Astrocyte of the cerebellum (primary cell): ENCODE results near the gene MORN4.
A peak's percentile ranks its signal among the peaks of the same experiment; 100 is the strongest.

ENCODE experiments used
- DNase-seq: peaks from one replicate; pipeline ENCODE4 v3.0.0-alpha.2; 2011; ENCODE audit warnings: low read depth
- H3K4me3 ChIP-seq: 2 replicates; pipeline ENCODE4 v1.5.1; 2011; ENCODE audit warnings: mild to moderate bottlenecking, low read depth, low read length, moderate library complexity
- in situ Hi-C: cut with HindIII; loops from 2 replicates; pipeline ENCODE4 v1.10.0; 2017; ENCODE audit warnings: low sequenced_read_pairs
- TF ChIP-seq, protein P1 (sequence below): IDR thresholded peaks from 2 replicates; pipeline ENCODE4 v1.5.1; 2012; ENCODE audit warnings: low read length, low read depth, moderate library complexity, mild to moderate bottlenecking; ENCODE audit errors: missing control alignments

Gene MORN4

DNA sequence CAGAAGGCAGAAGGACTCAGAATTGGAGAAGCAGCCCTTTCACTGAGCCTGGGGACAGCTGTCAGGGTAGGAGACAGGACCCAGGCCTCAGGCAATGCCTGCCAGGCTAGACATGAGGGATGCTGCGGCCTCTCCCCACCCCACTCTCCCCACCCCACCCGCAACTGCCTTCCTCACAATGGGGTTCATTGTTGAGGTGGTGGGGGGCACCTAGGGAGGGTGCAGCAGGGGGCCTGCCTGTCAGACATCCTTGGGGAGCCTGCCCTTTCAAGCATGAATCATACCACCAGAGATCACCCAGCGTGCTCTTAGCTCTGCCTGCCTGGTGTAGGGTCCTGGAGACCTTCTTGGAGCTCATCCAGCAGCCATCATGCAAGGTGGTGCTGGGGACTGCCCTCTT lies 43.8 kb downstream of the MORN4 start, which contains the start of gene C10orf62:
Gene C10orf62 (plus strand): TSS at position 243 of the 400 bp plus-strand sequence. CDS start 177 bp downstream, outside the sequence.
- H3K4me3 ChIP-seq: no peak within 1 kb of the TSS
- TF ChIP-seq, protein P1, sequence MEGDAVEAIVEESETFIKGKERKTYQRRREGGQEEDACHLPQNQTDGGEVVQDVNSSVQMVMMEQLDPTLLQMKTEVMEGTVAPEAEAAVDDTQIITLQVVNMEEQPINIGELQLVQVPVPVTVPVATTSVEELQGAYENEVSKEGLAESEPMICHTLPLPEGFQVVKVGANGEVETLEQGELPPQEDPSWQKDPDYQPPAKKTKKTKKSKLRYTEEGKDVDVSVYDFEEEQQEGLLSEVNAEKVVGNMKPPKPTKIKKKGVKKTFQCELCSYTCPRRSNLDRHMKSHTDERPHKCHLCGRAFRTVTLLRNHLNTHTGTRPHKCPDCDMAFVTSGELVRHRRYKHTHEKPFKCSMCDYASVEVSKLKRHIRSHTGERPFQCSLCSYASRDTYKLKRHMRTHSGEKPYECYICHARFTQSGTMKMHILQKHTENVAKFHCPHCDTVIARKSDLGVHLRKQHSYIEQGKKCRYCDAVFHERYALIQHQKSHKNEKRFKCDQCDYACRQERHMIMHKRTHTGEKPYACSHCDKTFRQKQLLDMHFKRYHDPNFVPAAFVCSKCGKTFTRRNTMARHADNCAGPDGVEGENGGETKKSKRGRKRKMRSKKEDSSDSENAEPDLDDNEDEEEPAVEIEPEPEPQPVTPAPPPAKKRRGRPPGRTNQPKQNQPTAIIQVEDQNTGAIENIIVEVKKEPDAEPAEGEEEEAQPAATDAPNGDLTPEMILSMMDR: no peak
- in situ Hi-C loops: no loop called here
- DNase-seq: no peak

DNA sequence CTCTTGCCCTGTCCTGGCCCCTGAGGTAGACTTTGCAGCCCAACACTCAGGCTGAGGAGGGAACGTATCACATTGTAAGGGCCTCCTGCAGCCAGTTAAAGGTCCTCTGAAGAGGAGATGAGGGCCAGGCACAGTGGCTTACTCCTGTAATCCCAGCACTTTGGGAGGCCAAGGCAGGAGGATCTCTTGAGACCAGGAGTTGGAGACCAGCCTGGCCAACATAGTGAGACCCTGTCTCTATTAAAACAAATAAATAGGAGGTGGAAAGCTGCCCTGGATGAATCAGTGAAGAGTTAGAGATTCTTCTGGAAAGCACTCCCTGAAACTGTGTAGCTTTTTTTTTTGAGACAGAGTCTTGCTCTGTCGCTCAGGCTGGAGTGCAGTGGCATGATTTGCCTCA lies 46.1 kb downstream of the MORN4 start:
- TF ChIP-seq, protein P1: no peak
- H3K4me3 ChIP-seq: no peak overlapping the region
- no peak for DNase-seq
- in situ Hi-C loops: no loop called here

DNA sequence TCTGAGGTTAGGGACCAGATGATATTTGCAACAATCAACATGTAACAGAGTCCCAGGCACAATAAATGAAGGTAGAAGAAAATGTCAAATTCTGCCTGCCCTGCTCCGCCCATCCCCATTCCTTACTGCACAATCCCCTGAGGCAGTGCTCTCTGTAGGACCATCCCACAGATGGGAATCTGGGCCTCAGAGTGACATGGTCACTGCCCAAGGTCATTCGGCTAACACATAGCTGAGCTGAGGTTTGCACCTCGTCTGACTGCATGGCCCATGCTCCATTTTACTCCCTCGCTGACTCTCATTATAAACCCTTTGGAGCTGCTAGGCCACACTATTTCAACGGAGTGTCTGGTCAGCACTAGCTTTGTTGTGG lies 47.9 kb downstream of the MORN4 start:
- TF ChIP-seq, protein P1: no peak
- no peak for DNase-seq
- H3K4me3 ChIP-seq: no peak overlapping the region

DNA sequence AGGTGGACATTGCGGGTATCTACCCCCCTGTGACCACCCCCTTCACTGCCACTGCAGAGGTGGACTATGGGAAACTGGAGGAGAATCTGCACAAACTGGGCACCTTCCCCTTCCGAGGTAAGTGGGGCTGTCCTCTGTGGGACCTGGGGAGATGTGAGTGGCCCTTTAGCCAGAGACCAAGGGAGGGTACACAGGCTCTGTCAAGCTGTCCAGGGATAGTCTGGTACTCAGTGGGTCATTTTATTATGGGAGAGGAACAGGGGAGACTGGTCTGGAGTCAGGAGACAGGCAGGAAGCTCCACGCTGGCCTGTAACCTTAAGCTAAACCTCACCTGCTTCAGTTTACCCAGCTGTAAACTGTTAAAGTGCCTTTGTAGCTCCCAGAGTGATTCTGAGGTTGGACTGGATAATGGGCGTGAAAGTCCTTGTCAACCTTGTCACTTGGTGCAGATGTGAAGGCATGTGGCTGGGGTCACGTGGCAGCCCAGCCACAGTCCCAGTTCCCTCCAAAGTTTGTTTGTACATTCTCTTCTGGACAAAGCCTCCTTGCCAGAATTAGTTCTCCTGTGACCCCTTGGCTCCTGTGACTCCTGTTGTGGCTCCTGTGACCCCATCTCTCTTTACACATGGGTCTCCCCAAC lies 48.4 kb downstream of the MORN4 start:
- in situ Hi-C loops: no loop called here
- TF ChIP-seq, protein P1: no peak
- no peak overlapping the region for H3K4me3 ChIP-seq
- no peak for DNase-seq

More for the DNA sequence above, 47.9 kb downstream of the MORN4 start:
- in situ Hi-C loops: no loop called here

DNA sequence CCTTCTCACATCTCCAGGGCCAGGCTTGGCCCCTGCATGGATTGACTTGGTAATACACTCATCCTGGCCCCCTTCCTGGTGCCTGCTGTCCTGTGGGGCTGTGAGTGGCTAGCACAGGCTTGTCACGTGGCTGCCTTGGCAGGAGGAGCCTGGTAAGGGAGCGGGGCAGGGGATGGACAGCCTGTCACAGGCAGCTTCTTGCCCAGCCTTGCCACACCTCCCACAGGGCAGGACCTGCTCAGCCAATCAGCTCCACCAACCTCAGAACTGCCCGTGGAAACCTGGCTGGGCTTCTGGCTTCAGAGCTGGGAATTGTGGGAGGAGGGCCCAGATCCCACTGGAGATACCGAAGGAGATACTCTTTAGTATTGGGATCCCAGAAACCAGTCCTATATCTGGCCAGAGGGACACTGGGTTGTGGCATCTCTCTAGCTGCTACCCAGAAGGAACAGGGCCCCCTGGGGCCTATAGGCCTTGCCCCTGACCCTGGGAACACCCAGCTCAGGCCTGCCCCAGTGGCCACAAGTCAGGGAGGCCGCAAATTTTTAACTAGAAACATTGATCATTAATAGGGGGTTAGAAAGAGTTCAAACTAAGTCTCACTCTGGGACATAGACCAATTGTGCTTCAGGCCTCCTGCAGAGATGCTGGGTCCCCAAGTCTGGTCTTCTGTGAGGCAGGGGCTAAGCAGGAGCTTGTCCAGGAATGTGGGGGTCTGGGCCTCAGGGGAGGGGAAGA lies 49.1 kb downstream of the MORN4 start, which contains the start of gene HOGA1:
Gene HOGA1 (plus strand): TSS at position 330 of the 738 bp plus-strand sequence. CDS start 315 bp downstream, at position 645.
- TF ChIP-seq, protein P1: no peak
- in situ Hi-C loops: no loop called here
- H3K4me3 ChIP-seq: no peak within 1 kb of the TSS
- DNase-seq: peak; percentile 31

DNA sequence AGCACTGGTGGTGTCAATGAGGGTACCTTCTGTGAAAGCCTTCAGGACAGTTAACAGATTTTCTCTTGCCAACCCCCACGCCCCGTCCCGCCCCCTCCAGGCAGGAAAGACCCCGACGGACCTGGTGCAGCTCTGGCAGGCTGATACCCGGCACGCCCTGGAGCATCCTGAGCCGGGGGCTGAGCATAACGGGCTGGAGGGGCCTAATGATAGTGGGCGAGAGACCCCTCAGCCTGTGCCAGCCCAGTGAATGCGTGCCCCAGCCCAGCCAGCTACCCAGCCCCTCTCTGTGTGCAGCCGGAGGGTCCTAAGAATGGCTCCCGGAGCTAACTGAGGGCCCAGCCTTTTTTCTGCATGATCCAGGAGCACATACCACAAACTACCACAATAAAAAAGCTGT lies 49.8 kb downstream of the MORN4 start:
- no peak for DNase-seq
- H3K4me3 ChIP-seq: no peak overlapping the region
- TF ChIP-seq, protein P1: no peak
- in situ Hi-C loops: no loop called here
